ENCODE data around the gene STK10.

Gene STK10

GRCh38 chr5:172105811-172106210, 82.2 kb downstream of the STK10 start:
- DNase-seq, result no peak

- no peak for DNase-seq
Observed at GRCh38 chr5:172104801-172105701, 83.0 kb downstream of the STK10 start.

GRCh38 chr5:172104021-172104420, 84.0 kb downstream of the STK10 start:
- DNase-seq, result no peak

- DNase-seq, result no peak
Observed at GRCh38 chr5:172102913-172103626, 85.0 kb downstream of the STK10 start.

- DNase-seq, result no peak
Observed at GRCh38 chr5:172102218-172102870, 85.7 kb downstream of the STK10 start.

GRCh38 chr5:172101547-172102217, 86.3 kb downstream of the STK10 start:
- DNase-seq, result no peak

- no peak for DNase-seq
Observed at GRCh38 chr5:172098883-172099282, 89.1 kb downstream of the STK10 start.

- DNase-seq, result no peak
Observed at GRCh38 chr5:172098046-172098445, 90.0 kb downstream of the STK10 start.

- DNase-seq, result no peak
Observed at GRCh38 chr5:172097356-172097755, 90.7 kb downstream of the STK10 start.

- DNase-seq, result no peak
Observed at GRCh38 chr5:172096207-172096940, 91.7 kb downstream of the STK10 start.

- DNase-seq, result no peak
Observed at GRCh38 chr5:172095368-172096206, 92.4 kb downstream of the STK10 start.

- no peak for DNase-seq
Observed at GRCh38 chr5:172093965-172094364, 94.1 kb downstream of the STK10 start.

GRCh38 chr5:172093559-172093958, 94.5 kb downstream of the STK10 start:
- DNase-seq, result no peak

GRCh38 chr5:172091956-172092732, 95.9 kb downstream of the STK10 start:
- no peak for DNase-seq

GRCh38 chr5:172090976-172091547, 97.0 kb downstream of the STK10 start:
- no peak for DNase-seq

- no peak for DNase-seq
Observed at GRCh38 chr5:172089298-172090117, 98.5 kb downstream of the STK10 start.

GRCh38 chr5:172088801-172089200, 99.2 kb downstream of the STK10 start:
- no peak for DNase-seq

- DNase-seq, result no peak
Observed at GRCh38 chr5:172086194-172086975, 101.6 kb downstream of the STK10 start.
